Astrocyte of the cerebellum (primary cell): ENCODE data around the gene TSPAN2.

ENCODE experiments used
- DNase-seq: peaks from one replicate; pipeline ENCODE4 v3.0.0-alpha.2; 2011; ENCODE audit warnings: low read depth
- H3K4me3 ChIP-seq: 2 replicates; pipeline ENCODE4 v1.5.1; 2011; ENCODE audit warnings: mild to moderate bottlenecking, low read depth, low read length, moderate library complexity
- CTCF ChIP-seq: IDR thresholded peaks from 2 replicates; pipeline ENCODE4 v1.5.1; 2012; ENCODE audit warnings: low read length, low read depth, moderate library complexity, mild to moderate bottlenecking; ENCODE audit errors: missing control alignments
- in situ Hi-C: cut with HindIII; loops from 2 replicates; pipeline ENCODE4 v1.10.0; 2017; ENCODE audit warnings: low sequenced_read_pairs

The TSPAN2 gene

GRCh38 chr1:115059316-115059715 lies 30.0 kb downstream of the TSPAN2 start:
- in situ Hi-C loops: loop anchor here (5.0 kb wide), 1 partner anchor 63 kb away; no protein-coding TSS in a partner anchor
- no peak for DNase-seq
- no peak for TF ChIP-seq CTCF
- H3K4me3 ChIP-seq: no peak overlapping the region

GRCh38 chr1:115057661-115058254 lies 31.5 kb downstream of the TSPAN2 start:
- TF ChIP-seq CTCF: no peak
- in situ Hi-C loops: loop anchor here (5.0 kb wide), 1 partner anchor 65 kb away; no protein-coding TSS in a partner anchor
- DNase-seq: no peak
- no peak overlapping the region for H3K4me3 ChIP-seq

- no peak for TF ChIP-seq CTCF
- peak overlapping the region; percentile 9 for H3K4me3 ChIP-seq
- in situ Hi-C loops: loop anchor here (5.0 kb wide), 1 partner anchor 66 kb away; no protein-coding TSS in a partner anchor
- peak; percentile 72 for DNase-seq
Observed at GRCh38 chr1:115056395-115056798, 32.9 kb downstream of the TSPAN2 start.

GRCh38 chr1:115052454-115053083 lies 36.7 kb downstream of the TSPAN2 start:
- no peak overlapping the region for H3K4me3 ChIP-seq
- TF ChIP-seq CTCF: peak; percentile 86
- DNase-seq: no peak
- in situ Hi-C loops: no loop called here

- no peak for TF ChIP-seq CTCF
- DNase-seq: no peak
- in situ Hi-C loops: no loop called here
- no peak overlapping the region for H3K4me3 ChIP-seq
Observed at GRCh38 chr1:115051850-115052249, 37.5 kb downstream of the TSPAN2 start.

GRCh38 chr1:115046751-115047150 lies 42.6 kb downstream of the TSPAN2 start:
- no peak overlapping the region for H3K4me3 ChIP-seq
- in situ Hi-C loops: no loop called here
- no peak for DNase-seq
- no peak for TF ChIP-seq CTCF
